Caco-2 (cell line): ENCODE measurements around the gene NRIP2. TPM values are rescaled to one million over a fixed set of nuclear protein-coding genes. Genes with fewer than 3 reads are reported as not detected.
A peak's percentile ranks its signal among the peaks of the same experiment; 100 is the strongest.

Experiments
- BruUV-seq: library from RNA; stranded (reverse); fragments of 400-500 nt; replicated peaks from 2 replicates; lab custom pipeline; 2021; lab: Mats Ljungman, UMichigan
- CTCF ChIA-PET: fragments of 300-600 bp; sonication (Branson Sonifier 250); formaldehyde crosslinking; loops from one replicate; lab custom pipeline; 2022; ENCODE audit warnings: antibody characterized with exemption; lab: Charles Lee
- POLR2A ChIA-PET: fragments of 300-600 bp; sonication (Branson Sonifier 250); formaldehyde crosslinking; loops from one replicate; lab custom pipeline; 2022; ENCODE audit warnings: antibody characterized with exemption; lab: Charles Lee
- DNase-seq, 2 experiments: peaks; one replicate each; pipeline versions ENCODE4 v3.0.0 to v3.0.0-alpha.2; 2020 to 2022
- H3K27me3 ChIP-seq: replicated peaks from 2 replicates; pipeline ENCODE4 v1.6.0; 2011; ENCODE audit warnings: low read length; ENCODE audit not compliant: control insufficient read depth, insufficient read depth
- H3K36me3 ChIP-seq: 2 replicates; pipeline ENCODE4 v1.5.1; 2011; ENCODE audit warnings: low read length; ENCODE audit not compliant: control insufficient read depth, insufficient read depth
- H3K4me1 ChIP-seq: fragments of 250-450 bp; sonication (Bioruptor Pico); 2 replicates; pipeline ENCODE4 v1.5.1; 2020; ENCODE audit warnings: mild to moderate bottlenecking
- H3K4me3 ChIP-seq: 2 replicates; pipeline ENCODE4 v1.5.1; 2011; ENCODE audit warnings: low read depth, mild to moderate bottlenecking, control low read depth, low read length
- H3K9me3 ChIP-seq: fragments of 250-450 bp; sonication (Bioruptor Pico); 2 replicates; pipeline ENCODE4 v1.5.1; 2020; ENCODE audit warnings: mild to moderate bottlenecking, moderate library complexity
- H3K27ac Mint-ChIP-seq: one replicate; pipeline ENCODE4 v1.8.0; 2022; ENCODE audit warnings: mixed read lengths; ENCODE audit not compliant: unreplicated experiment
- H3K27me3 Mint-ChIP-seq: one replicate; pipeline ENCODE4 v1.8.0; 2022; ENCODE audit warnings: mixed read lengths; ENCODE audit not compliant: insufficient read depth, unreplicated experiment
- H3K36me3 Mint-ChIP-seq: one replicate; pipeline ENCODE4 v1.8.0; 2022; ENCODE audit warnings: mild to moderate bottlenecking, mixed read lengths; ENCODE audit not compliant: insufficient read depth, unreplicated experiment
- H3K4me1 Mint-ChIP-seq: one replicate; pipeline ENCODE4 v1.8.0; 2022; ENCODE audit warnings: low read depth, mixed read lengths; ENCODE audit not compliant: unreplicated experiment
- H3K4me3 Mint-ChIP-seq: one replicate; pipeline ENCODE4 v1.8.0; 2022; ENCODE audit warnings: mild to moderate bottlenecking, moderate library complexity, mixed read lengths; ENCODE audit not compliant: unreplicated experiment
- H3K9me3 Mint-ChIP-seq: one replicate; pipeline ENCODE4 v1.8.0; 2022; ENCODE audit warnings: mixed read lengths; ENCODE audit not compliant: unreplicated experiment
- CTCF ChIP-seq, 2 experiments: fragments of 200-600 bp in 1 of 2; IDR thresholded peaks; 1 replicate in 1 of 2; 2 replicates in 1 of 2; pipeline versions ENCODE4 v1.5.1 to v1.8.0; 2011 to 2022; ENCODE audit warnings: antibody characterized with exemption in 1 of 2, control low read depth in 1 of 2, inconsistent platforms in 1 of 2, low read depth in 1 of 2, low read length in 1 of 2, mild to moderate bottlenecking in 1 of 2, moderate library complexity in 1 of 2; ENCODE audit not compliant: insufficient read depth in 1 of 2, severe bottlenecking in 1 of 2, unreplicated experiment in 1 of 2
- intact Hi-C: fragments of 100-400 bp; cut with micrococcal nuclease; formaldehyde crosslinking; loops from one replicate; pipeline ENCODE4 v1.10.0; 2022; ENCODE audit not compliant: unreplicated experiment
- total RNA-seq: library from RNA; stranded (reverse); gene quantifications from 2 replicates; pipeline ENCODE4 v1.2.3, GENCODE V29; 2022

The NRIP2 gene
- total RNA-seq, 1 experiment from 2014 or later, result not detected

GRCh38 chr12:2819810-2820209 lies 15.0 kb downstream of the NRIP2 start:
- POLR2A ChIA-PET, result interaction anchor here (0.7 kb wide), 1 partner anchor 234 kb away, joined by 3 read pairs; no protein-coding TSS in a partner anchor
- Histone ChIP-seq H3K9me3 (no peaks in the 10 kb centered on the region), H3K4me3 (no peak overlapping the region), H3K27me3 (no peaks in the 10 kb centered on the region), H3K36me3 (peaks cover 4% of the 10 kb centered on the region; the same call in 1 of the 2 replicates), H3K4me1 (no peaks in the 10 kb centered on the region)
- no peaks in the 10 kb centered on the region for H3K4me1 Mint-ChIP-seq
- BruUV-seq, result no TSS peak
- DNase-seq, result no peak
- no peak for TF ChIP-seq CTCF (IDR thresholded peaks at IDR 0.05; ENCODE audit: insufficient read depth in 1 of 2, low read depth in 1 of 2, low read length in 1 of 2, severe bottlenecking in 1 of 2, unreplicated experiment in 1 of 2)
- CTCF ChIA-PET, result interaction anchor here (0.7 kb wide), 1 partner anchor 238 kb away, joined by 3 read pairs; no protein-coding TSS in a partner anchor
- no peak overlapping the region for H3K27ac Mint-ChIP-seq
- H3K9me3 Mint-ChIP-seq, result no peaks in the 10 kb centered on the region
- H3K27me3 Mint-ChIP-seq, result no peaks in the 10 kb centered on the region
- intact Hi-C loops, result no loop called here
- peaks cover 54% of the 10 kb centered on the region for H3K36me3 Mint-ChIP-seq
- H3K4me3 Mint-ChIP-seq, result no peak overlapping the region

GRCh38 chr12:2813214-2814185 lies 21.3 kb downstream of the NRIP2 start:
- Histone ChIP-seq H3K4me3 (peak overlapping the region; percentile 76), H3K9me3 (no peaks in the 10 kb centered on the region), H3K36me3 (no peaks in the 10 kb centered on the region), H3K4me1 (peaks cover 8% of the 10 kb centered on the region; the same call in 1 of the 2 replicates), H3K27me3 (no peaks in the 10 kb centered on the region)
- ChIA-PET CTCF (interaction anchor here (0.6 to 2.0 kb wide), 10 partner anchors 17 to 131 kb away, joined by 3 to 11 read pairs (median 4); partner anchors contain the start of genes FKBP4, FOXM1 and RHNO1), POLR2A (interaction anchor here (0.6 to 1.5 kb wide), 4 partner anchors 17 to 87 kb away, joined by 3 to 10 read pairs (median 6); partner anchors contain the start of gene FKBP4)
- Mint-ChIP-seq H3K4me1 (peaks cover 6% of the 10 kb centered on the region), H3K9me3 (no peaks in the 10 kb centered on the region), H3K27ac (peak overlapping the region; percentile 96), H3K36me3 (peaks cover 53% of the 10 kb centered on the region), H3K27me3 (no peaks in the 10 kb centered on the region), H3K4me3 (peak overlapping the region; percentile 91)
- no TSS peak for BruUV-seq
- peak; percentile 82 for DNase-seq
- intact Hi-C loops, result loop anchor here (1.0 to 2.0 kb wide), 3 partner anchors 63 to 77 kb away; partner anchors contain the start of genes FOXM1, RHNO1 and TULP3
- peak; percentile 87 to 88 for TF ChIP-seq CTCF (IDR thresholded peaks at IDR 0.05; ENCODE audit: insufficient read depth in 1 of 2, low read depth in 1 of 2, low read length in 1 of 2, severe bottlenecking in 1 of 2, unreplicated experiment in 1 of 2)
